Psoas muscle (tissue), 8 donors: ENCODE data around the gene SRRM3. TPM values are rescaled to one million over a fixed set of nuclear protein-coding genes. Genes with fewer than 3 reads are reported as not detected.
"Not testable (repeated sequence)": the region's sequence is repeated elsewhere in the genome, so short reads cannot be mapped to it uniquely, and the experiment has no call there.

ENCODE experiments used
- ATAC-seq, 4 donors: fragments of 200-7000 bp; cut with Tn5 transposase; one replicate each; pipeline ENCODE4 v1.9.1; 2020; ENCODE audit warnings: moderate library complexity in 3 of 4, mild to moderate bottlenecking in 2 of 4
- DNase-seq, 2 donors: peaks; one replicate each; pipeline ENCODE4 v3.0.0-alpha.2; 2020
- H3K27ac ChIP-seq: fragments of 200-600 bp; one replicate; pipeline ENCODE4 v1.8.0; 2022
- H3K27me3 ChIP-seq, 3 donors: fragments of 200-600 bp in 1 of 3; one replicate each; pipeline versions ENCODE4 v1.6.1 to v1.8.0; 2013 to 2022; ENCODE audit warnings: low read length in 2 of 3, mild to moderate bottlenecking in 2 of 3, moderate library complexity in 1 of 3; ENCODE audit not compliant: insufficient read depth in 3 of 3
- H3K36me3 ChIP-seq, 2 donors: fragments of 200-600 bp in 1 of 2; one replicate each; pipeline versions ENCODE4 v1.6.1 to v1.8.0; 2013 to 2022; ENCODE audit warnings: low read depth in 1 of 2, mild to moderate bottlenecking in 1 of 2, moderate library complexity in 1 of 2; ENCODE audit not compliant: insufficient read depth in 1 of 2
- H3K4me1 ChIP-seq: fragments of 200-600 bp; one replicate; pipeline ENCODE4 v1.8.0; 2022
- H3K4me3 ChIP-seq: fragments of 200-600 bp; one replicate; pipeline ENCODE4 v1.8.0; 2022; ENCODE audit warnings: mild to moderate bottlenecking
- H3K9me3 ChIP-seq: fragments of 200-600 bp; one replicate; pipeline ENCODE4 v1.8.0; 2022
- CTCF ChIP-seq: fragments of 200-600 bp; IDR thresholded peaks from one replicate; pipeline ENCODE4 v1.8.0; 2022; ENCODE audit warnings: antibody characterized with exemption
- WGBS, 3 donors: extraction: QIAGEN DNeasy Blood & Tissue Kit; methylation state at CpG; one replicate each; pipeline versions ENCODE4 v1.1.6 to v1.1.7; 2013; 5-methylcytosine and 5-hydroxymethylcytosine counted together
- intact Hi-C, 2 donors: fragments of 100-400 bp; cut with DNase I; formaldehyde crosslinking; loops; one replicate each; pipeline versions ENCODE4 v1.11.0 to v1.14.2; 2022
- polyA plus RNA-seq, 3 donors: library from polyadenylated mRNA; stranded (reverse); fragments of 200-250 nt; gene quantifications; one replicate each; pipeline ENCODE4 v1.2.3, GENCODE V29; 2013
- total RNA-seq, 4 donors: library from RNA; stranded (reverse); fragmentation: NEBNext Ultra II Directional in 2 of 4; extraction: Animal tissue kit (Norgen Biotek cat#: 25700) in 2 of 4; gene quantifications; one replicate each; pipeline versions ENCODE4 v1.2.1 to v1.2.4, GENCODE V29; 2021 to 2023
- donor health status: healthy with polysubstance abuse.
- donor health status: DM: no; HTN: no; CAD: no; lungs with moderate emphysema.
- donor health status: Bipolar disorder and iron deficiency.
- donor health status: healthy.
- donor health status: DM: yes; HTN: yes; CAD: no.
- donor health status: DM: no; HTN: no; CAD: no.
- donor health status: DM: no; HTN: no; CAD: no.
- donor health status: DM: yes; HTN: yes; CAD: no.

The SRRM3 gene
- total and polyA plus RNA-seq, 7 donors: 0.48 to 5.4 (median 0.69) TPM

GRCh38 chr7:76224695-76225094 is 23.0 kb downstream of the SRRM3 start:
- H3K36me3 ChIP-seq: no peaks in the 10 kb centered on the region
- TF ChIP-seq CTCF: no peak
- intact Hi-C loops: no loop called here
- peaks cover 2 to 63% (median 8%) of the 10 kb centered on the region in 3 donors for H3K27me3 ChIP-seq
- DNase-seq (no peak), ATAC-seq (no peak)
- WGBS, 3 donors: 4 to 12% (median 7%) methylated on average over 11 of the region's 11 CpGs
- no peaks in the 10 kb centered on the region for H3K9me3 ChIP-seq
- no peak overlapping the region for H3K27ac ChIP-seq
- no peaks in the 10 kb centered on the region for H3K4me1 ChIP-seq
- no peak overlapping the region for H3K4me3 ChIP-seq

GRCh38 chr7:76225379-76225778 is 23.7 kb downstream of the SRRM3 start:
- Histone ChIP-seq H3K27me3 (peaks cover 2 to 63% (median 8%) of the 10 kb centered on the region in 3 donors), H3K9me3 (no peaks in the 10 kb centered on the region), H3K4me1 (no peaks in the 10 kb centered on the region), H3K27ac (no peak overlapping the region), H3K36me3 (no peaks in the 10 kb centered on the region), H3K4me3 (no peak overlapping the region)
- intact Hi-C loops: no loop called here
- TF ChIP-seq CTCF: no peak
- no peak for ATAC-seq
- WGBS, 3 donors: 8 to 12% (median 9%) methylated on average over 8 to 11 of the region's 11 CpGs
- peak in 1 of 2 donors; percentile 23 for DNase-seq

GRCh38 chr7:76225951-76226350 is 24.3 kb downstream of the SRRM3 start:
- peaks cover 2 to 63% (median 8%) of the 10 kb centered on the region in 3 donors for H3K27me3 ChIP-seq
- H3K4me3 ChIP-seq: no peak overlapping the region
- intact Hi-C loops: no loop called here
- DNase-seq: no peak
- ATAC-seq: no peak
- no peaks in the 10 kb centered on the region for H3K36me3 ChIP-seq
- no peaks in the 10 kb centered on the region for H3K9me3 ChIP-seq
- TF ChIP-seq CTCF: no peak
- no peaks in the 10 kb centered on the region for H3K4me1 ChIP-seq
- no peak overlapping the region for H3K27ac ChIP-seq
- 59 to 61% (median 60%) methylated on average over 2 of the region's 2 CpGs for whole genome bisulfite sequencing, 3 donors

GRCh38 chr7:76226878-76227423 is 25.3 kb downstream of the SRRM3 start:
- DNase-seq, H3K36me3 ChIP-seq, ATAC-seq, H3K27ac ChIP-seq, H3K4me3 ChIP-seq, H3K4me1 ChIP-seq, H3K9me3 ChIP-seq, intact Hi-C loops: not testable (repeated sequence)
- 64 to 86% (median 77%) methylated on average over 1 of the region's 1 CpG for WGBS, 3 donors
- H3K27me3 ChIP-seq: peaks cover 2 to 71% (median 9%) of the 10 kb centered on the region in 3 donors

GRCh38 chr7:76230214-76230613 is 28.5 kb downstream of the SRRM3 start:
- peaks cover 0 to 86% (median 18%) of the 10 kb centered on the region in 3 donors for H3K27me3 ChIP-seq
- WGBS, 3 donors: 71 to 76% (median 73%) methylated on average over 5 of the region's 5 CpGs
- no peak for TF ChIP-seq CTCF

More at GRCh38 chr7:76230214-76230613, 28.5 kb downstream of the SRRM3 start:
- H3K36me3 ChIP-seq: no peaks in the 10 kb centered on the region
- DNase-seq (no peak), ATAC-seq (no peak)
- H3K4me3 ChIP-seq: no peak overlapping the region
- no peaks in the 10 kb centered on the region for H3K9me3 ChIP-seq
- no peaks in the 10 kb centered on the region for H3K4me1 ChIP-seq
- H3K27ac ChIP-seq: no peak overlapping the region
- intact Hi-C loops: no loop called here
